HL-60 (cell line): Measurements from ENCODE around the gene CPT2.

Experiments used
- DNase-seq, 2 experiments: peaks; one replicate each; pipeline ENCODE4 v3.0.0-alpha.2; 2010 to 2020; ENCODE audit warnings: low read depth in 1 of 2, low spot score in 1 of 2
- H3K27ac ChIP-seq: fragments of 250-450 bp; sonication (Bioruptor Pico); replicated peaks from 2 replicates; pipeline ENCODE4 v1.5.1; 2020; ENCODE audit warnings: mild to moderate bottlenecking, moderate library complexity
- H3K27me3 ChIP-seq: fragments of 250-450 bp; sonication (Bioruptor Pico); 2 replicates; pipeline ENCODE4 v1.5.1; 2021; ENCODE audit warnings: mild to moderate bottlenecking, moderate library complexity; ENCODE audit not compliant: insufficient read depth, poor library complexity, severe bottlenecking
- H3K4me3 ChIP-seq: replicated peaks from 2 replicates; pipeline ENCODE4 v1.5.1; 2011; ENCODE audit warnings: mild to moderate bottlenecking, control low read depth, low read length; ENCODE audit not compliant: insufficient read depth
- CTCF ChIP-seq: IDR thresholded peaks from one replicate; pipeline ENCODE4 v1.5.1; 2011; ENCODE audit warnings: low read length, control low read depth, inconsistent platforms; ENCODE audit not compliant: insufficient read depth
- GABPA ChIP-seq: IDR thresholded peaks from 2 replicates; pipeline ENCODE4 v1.6.1; 2012; ENCODE audit warnings: low read depth
- POLR2AphosphoS5 ChIP-seq: IDR thresholded peaks from 2 replicates; pipeline ENCODE4 v1.6.1; 2012; ENCODE audit warnings: low read depth
- REST ChIP-seq: IDR thresholded peaks from 2 replicates; pipeline ENCODE4 v1.6.1; 2012; ENCODE audit warnings: low read depth; ENCODE audit not compliant: insufficient replicate concordance
- SPI1 ChIP-seq: IDR thresholded peaks from 2 replicates; pipeline ENCODE4 v1.6.1; 2012; ENCODE audit warnings: low read depth, mild to moderate bottlenecking, borderline replicate concordance

Gene CPT2

GRCh38 chr1:53246261-53247134 is 49.9 kb downstream of the CPT2 start:
- no peak for DNase-seq
- Histone ChIP-seq H3K4me3 (no peak overlapping the region), H3K27me3 (no peaks in the 10 kb centered on the region), H3K27ac (no peak overlapping the region)
- TF ChIP-seq POLR2AphosphoS5 (no peak), REST (no peak), GABPA (no peak), SPI1 (no peak), CTCF (no peak)

- no peak overlapping the region for H3K27ac ChIP-seq
- TF ChIP-seq POLR2AphosphoS5 (no peak), CTCF (no peak), REST (no peak), GABPA (no peak), SPI1 (no peak)
- no peak overlapping the region for H3K4me3 ChIP-seq
- H3K27me3 ChIP-seq = no peaks in the 10 kb centered on the region
- no peak for DNase-seq
These were observed 53.1 kb downstream of the CPT2 start for GRCh38 chr1:53249706-53250105.

- DNase-seq = no peak
- TF ChIP-seq GABPA = no peak
- TF ChIP-seq CTCF = no peak
- TF ChIP-seq POLR2AphosphoS5 = no peak
- TF ChIP-seq SPI1 = no peak
- Histone ChIP-seq H3K27me3 (no peaks in the 10 kb centered on the region), H3K4me3 (no peak overlapping the region), H3K27ac (no peak overlapping the region)
These were observed 53.7 kb downstream of the CPT2 start for GRCh38 chr1:53250325-53250724.
